ENCODE measurements around the gene IFNE.

DNA sequence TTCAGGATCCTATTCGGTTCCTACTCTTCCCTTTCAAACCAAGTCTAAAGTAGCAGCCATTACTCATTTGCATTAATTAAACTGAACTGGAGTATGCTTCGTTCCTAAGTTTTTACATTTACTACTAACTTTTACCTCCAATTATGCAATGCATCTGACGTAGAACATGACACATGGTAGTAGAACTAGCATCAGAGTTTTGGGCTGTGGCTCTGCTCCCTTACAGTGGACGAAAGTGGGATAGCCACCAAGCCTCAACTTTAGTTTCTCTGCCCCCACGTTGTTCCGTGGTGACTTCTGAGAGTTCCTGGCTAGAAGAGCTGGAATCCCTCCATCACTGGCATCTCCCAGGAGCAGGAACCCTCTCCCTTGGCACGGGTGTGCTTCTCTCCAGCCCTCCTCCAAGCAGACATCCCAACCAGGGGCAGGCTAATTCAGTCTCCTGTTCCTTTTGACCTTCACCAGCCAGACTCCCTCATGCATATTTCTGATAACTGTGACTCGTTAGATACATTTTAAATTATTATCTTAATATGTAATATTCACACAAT, 2.9 kb downstream of the IFNE start:
- no peak for TF ChIP-seq CTCF (IDR thresholded peaks at IDR 0.05)
- TF ChIP-seq POLR2A (IDR thresholded peaks at IDR 0.05), result no peak
- no peak for TF ChIP-seq EP300 (IDR thresholded peaks at IDR 0.05)
